Ishikawa (cell line): ENCODE measurements around the gene SF3B2.
A peak's percentile ranks its signal among the peaks of the same experiment; 100 is the strongest.

Source experiments
- CEBPB ChIP-seq: IDR thresholded peaks from 2 replicates; pipeline ENCODE4 v1.6.1; 2012
- EGR1 ChIP-seq: IDR thresholded peaks from 2 replicates; pipeline ENCODE4 v1.6.1; 2012
- EP300 ChIP-seq: IDR thresholded peaks from 2 replicates; pipeline ENCODE4 v1.6.1; 2012; ENCODE audit warnings: borderline replicate concordance
- FOXM1 ChIP-seq: IDR thresholded peaks from 2 replicates; pipeline ENCODE4 v1.6.1; 2012; ENCODE audit warnings: low read depth, borderline replicate concordance
- NFIC ChIP-seq: IDR thresholded peaks from 2 replicates; pipeline ENCODE4 v1.6.1; 2012
- RAD21 ChIP-seq: IDR thresholded peaks from 2 replicates; pipeline ENCODE4 v1.6.1; 2012; ENCODE audit warnings: low read depth
- TAF1 ChIP-seq: IDR thresholded peaks from 2 replicates; pipeline ENCODE4 v1.6.1; 2012; ENCODE audit warnings: low read depth, mild to moderate bottlenecking
- TCF12 ChIP-seq: IDR thresholded peaks from 2 replicates; pipeline ENCODE4 v1.6.1; 2012; ENCODE audit warnings: low read depth
- TEAD4 ChIP-seq: IDR thresholded peaks from 2 replicates; pipeline ENCODE4 v1.6.1; 2012
- YY1 ChIP-seq: IDR thresholded peaks from 2 replicates; pipeline ENCODE4 v1.6.1; 2012; ENCODE audit warnings: low read depth
- ZBTB7A ChIP-seq: IDR thresholded peaks from 2 replicates; pipeline ENCODE4 v1.6.1; 2012; ENCODE audit warnings: low read depth
- TF ChIP-seq, protein P1 (sequence below): IDR thresholded peaks from 2 replicates; pipeline ENCODE4 v1.6.1; 2012; ENCODE audit warnings: low read depth, mild to moderate bottlenecking
- TF ChIP-seq, protein P2 (sequence below): IDR thresholded peaks from 2 replicates; pipeline ENCODE4 v1.6.1; 2012

The SF3B2 gene

DNA sequence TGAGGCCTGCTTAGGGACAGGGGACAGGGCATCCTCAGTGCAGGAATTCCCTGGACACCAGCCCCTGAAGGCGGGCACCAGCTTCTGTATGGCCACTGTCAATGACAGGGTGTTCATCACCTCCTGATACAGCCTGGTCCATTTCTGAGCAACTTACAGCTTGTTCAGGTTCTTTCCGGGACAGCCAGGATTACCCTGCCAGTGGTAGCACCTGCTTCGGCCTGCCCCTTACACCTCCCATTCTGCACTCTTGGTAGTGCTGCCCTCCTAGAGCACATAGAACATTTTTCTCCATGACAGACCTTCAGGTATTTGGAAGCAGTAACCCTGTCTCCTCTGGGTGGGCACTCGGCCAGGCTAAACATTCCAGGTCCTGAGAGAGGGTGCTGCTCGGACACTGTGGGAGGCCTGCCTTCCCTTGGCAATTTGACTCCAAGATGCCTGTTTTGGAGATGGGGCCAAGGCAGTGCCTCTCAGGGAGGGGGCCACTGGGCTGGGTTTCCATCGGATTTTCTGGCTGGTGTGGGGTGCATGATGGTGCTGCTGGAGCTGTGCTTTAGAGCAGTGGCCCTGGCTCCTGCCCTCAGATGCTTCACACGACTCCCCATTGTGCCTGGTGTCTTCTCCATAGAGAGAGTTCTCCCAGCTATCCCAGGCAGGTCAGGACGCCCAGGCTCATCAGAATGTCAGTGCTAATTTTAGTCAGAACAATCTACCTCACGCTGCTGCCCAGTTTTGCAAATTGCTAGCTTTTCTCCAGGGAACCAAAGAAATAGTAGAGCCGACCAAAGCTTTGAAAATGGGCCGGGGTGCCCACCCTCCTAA, 4.4 kb upstream of the SF3B2 start:
- TF ChIP-seq RAD21, result no peak
- TF ChIP-seq YY1, result peak; percentile 5; the same call in 1 of the 2 replicates
- TF ChIP-seq CEBPB, result no peak
- TF ChIP-seq NFIC, result peak; percentile 94
- TF ChIP-seq TEAD4, result peak; percentile 94
- TF ChIP-seq, protein P1, sequence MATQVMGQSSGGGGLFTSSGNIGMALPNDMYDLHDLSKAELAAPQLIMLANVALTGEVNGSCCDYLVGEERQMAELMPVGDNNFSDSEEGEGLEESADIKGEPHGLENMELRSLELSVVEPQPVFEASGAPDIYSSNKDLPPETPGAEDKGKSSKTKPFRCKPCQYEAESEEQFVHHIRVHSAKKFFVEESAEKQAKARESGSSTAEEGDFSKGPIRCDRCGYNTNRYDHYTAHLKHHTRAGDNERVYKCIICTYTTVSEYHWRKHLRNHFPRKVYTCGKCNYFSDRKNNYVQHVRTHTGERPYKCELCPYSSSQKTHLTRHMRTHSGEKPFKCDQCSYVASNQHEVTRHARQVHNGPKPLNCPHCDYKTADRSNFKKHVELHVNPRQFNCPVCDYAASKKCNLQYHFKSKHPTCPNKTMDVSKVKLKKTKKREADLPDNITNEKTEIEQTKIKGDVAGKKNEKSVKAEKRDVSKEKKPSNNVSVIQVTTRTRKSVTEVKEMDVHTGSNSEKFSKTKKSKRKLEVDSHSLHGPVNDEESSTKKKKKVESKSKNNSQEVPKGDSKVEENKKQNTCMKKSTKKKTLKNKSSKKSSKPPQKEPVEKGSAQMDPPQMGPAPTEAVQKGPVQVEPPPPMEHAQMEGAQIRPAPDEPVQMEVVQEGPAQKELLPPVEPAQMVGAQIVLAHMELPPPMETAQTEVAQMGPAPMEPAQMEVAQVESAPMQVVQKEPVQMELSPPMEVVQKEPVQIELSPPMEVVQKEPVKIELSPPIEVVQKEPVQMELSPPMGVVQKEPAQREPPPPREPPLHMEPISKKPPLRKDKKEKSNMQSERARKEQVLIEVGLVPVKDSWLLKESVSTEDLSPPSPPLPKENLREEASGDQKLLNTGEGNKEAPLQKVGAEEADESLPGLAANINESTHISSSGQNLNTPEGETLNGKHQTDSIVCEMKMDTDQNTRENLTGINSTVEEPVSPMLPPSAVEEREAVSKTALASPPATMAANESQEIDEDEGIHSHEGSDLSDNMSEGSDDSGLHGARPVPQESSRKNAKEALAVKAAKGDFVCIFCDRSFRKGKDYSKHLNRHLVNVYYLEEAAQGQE, result no peak
- TF ChIP-seq, protein P2, sequence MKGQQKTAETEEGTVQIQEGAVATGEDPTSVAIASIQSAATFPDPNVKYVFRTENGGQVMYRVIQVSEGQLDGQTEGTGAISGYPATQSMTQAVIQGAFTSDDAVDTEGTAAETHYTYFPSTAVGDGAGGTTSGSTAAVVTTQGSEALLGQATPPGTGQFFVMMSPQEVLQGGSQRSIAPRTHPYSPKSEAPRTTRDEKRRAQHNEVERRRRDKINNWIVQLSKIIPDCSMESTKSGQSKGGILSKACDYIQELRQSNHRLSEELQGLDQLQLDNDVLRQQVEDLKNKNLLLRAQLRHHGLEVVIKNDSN, result no peak
- TF ChIP-seq TCF12, result peak; percentile 71
- TF ChIP-seq FOXM1, result no peak
- TF ChIP-seq TAF1, result no peak
- TF ChIP-seq EP300, result peak; percentile 82; the same call in 1 of the 2 replicates

DNA sequence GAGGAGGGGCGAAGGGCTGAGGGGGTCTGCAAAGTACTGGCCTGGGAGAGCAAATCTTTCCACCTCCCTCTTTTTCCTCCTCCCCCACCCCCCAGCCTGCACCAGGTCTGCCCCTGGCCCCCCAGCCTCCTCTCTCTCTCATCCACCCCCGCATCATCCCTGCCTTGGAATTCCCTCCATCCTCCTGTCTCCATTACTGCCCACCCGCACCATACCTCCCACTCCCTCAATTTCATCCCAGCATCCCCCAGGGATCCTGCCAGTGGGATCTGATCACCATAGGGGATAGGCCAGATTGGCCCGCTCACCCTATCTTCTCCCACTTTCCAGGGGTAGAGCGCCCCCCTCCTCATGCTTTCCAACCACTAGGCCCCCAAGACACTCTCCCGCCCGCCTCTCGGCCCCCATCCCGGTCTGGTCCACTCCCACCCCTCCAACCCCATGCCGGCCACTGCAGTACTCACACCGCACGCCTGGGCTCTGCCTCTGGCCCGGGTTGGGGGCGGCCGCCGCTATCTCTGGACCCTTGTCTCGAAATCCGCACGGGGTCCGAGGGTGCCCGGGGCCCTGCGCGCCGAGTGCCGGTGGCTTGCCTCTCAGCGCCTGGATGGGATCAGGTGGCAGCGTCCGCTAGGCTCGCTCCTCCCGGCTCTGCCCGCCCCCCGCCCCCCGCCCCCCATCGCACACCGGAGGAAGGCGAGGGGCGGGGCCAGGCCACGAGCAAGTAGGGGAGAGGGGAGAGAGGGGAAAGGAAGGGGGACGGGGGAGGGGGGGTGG, 3.4 kb upstream of the SF3B2 start, which contains the start of gene GAL3ST3:
Gene GAL3ST3, minus strand, starts transcription at position 615 of the 777 bp plus-strand sequence. CDS start 3,746 bp downstream, outside the sequence.
- TF ChIP-seq FOXM1, result no peak

DNA sequence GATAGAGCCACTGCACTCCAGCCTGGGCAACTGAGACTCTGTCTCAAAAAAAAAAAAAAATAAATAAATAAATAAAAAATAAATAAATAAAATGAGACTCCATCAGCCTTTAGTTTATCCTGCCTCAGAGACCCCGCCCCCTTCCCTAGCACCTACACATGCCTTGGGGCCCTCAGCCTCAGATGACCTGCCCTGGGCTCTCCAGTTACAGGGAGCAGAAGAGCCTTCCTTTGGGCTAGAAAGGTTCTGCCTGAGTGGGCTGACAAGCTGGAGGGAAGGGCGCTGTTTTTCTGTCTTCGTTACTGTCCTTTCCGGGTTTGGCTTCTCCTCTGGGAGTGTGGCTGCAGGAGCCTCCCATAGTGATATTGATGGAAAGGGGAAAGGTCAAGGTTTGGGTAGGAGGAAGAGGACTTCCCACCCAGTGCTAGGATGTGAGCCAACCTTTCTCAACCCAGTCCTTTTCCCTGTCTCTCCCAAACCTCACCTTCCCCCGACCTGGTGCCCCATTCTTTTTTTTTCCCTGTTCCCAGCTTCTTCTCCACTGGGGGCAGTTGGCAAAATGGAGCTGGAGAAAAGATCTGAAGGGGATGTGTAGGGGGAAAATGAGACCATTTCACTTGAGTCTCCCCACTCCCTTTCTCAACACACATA, 1.5 kb upstream of the SF3B2 start:
- TF ChIP-seq TEAD4, result no peak
- no peak for TF ChIP-seq YY1
- TF ChIP-seq, protein P2, result no peak

DNA sequence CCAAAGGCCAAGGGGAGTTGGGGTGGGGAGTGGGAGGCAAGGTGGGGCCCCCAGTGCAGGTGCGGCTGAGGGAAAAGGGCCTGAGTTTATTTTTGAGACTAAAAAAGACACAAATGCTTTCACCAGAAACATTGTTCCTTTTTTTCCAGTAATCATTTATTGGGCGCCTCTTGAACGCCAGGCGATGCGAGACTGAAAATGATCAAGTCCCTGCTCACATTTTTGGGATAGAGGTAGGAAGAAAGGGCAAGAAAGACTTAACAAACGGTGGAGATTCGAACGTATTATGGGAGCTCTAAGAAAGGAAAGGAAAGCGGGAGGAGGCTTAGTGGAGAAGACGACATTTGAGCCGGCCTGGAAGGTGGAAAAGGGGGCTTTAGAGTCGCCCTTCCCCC, 796 bp upstream of the SF3B2 start:
- TF ChIP-seq EP300 (no peak), YY1 (no peak), CEBPB (no peak)
- TF ChIP-seq, protein P2, result no peak

DNA sequence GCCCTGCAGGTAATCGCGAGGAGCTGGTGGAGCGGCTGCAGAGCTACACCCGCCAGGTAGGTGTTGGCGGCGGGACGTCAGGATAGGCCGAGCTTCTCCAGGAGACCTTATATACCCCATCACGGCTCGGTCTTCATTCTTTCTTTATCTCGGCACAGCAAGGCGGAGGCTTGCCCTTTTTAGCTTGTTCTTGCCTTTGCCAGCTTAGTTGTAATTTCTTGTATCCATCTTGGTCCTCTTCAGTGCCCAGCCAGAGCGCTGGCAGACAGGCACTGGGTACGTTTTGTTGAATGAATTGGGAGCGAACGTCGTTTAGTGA, 459 bp downstream of the SF3B2 start:
- TF ChIP-seq, protein P1, result no peak
- TF ChIP-seq FOXM1 (no peak), TEAD4 (no peak), EP300 (no peak), CEBPB (no peak), ZBTB7A (no peak), EGR1 (no peak), TAF1 (no peak), YY1 (no peak), TCF12 (no peak)
- TF ChIP-seq, protein P2, result no peak
